SIG-M5 (cell line): ENCODE data around the gene PROS1.

Source experiments
- DNase-seq: peaks from one replicate; lab custom pipeline; 2025; lab: John Stamatoyannopoulos, UW

The PROS1 gene

GRCh38 chr3:93973131-93974126 is at the start of gene PROS1:
TSS of gene PROS1 (minus strand) at chr3:93973896. CDS start at chr3:93973749, 147 bp downstream.
- DNase-seq, result peak; percentile 18

GRCh38 chr3:94020293-94020692 is 46.6 kb upstream of the PROS1 start:
- DNase-seq, result no peak

GRCh38 chr3:94019659-94020058 is 46.0 kb upstream of the PROS1 start:
- no peak for DNase-seq

GRCh38 chr3:94015025-94015424 is 41.3 kb upstream of the PROS1 start:
- DNase-seq, result no peak

- DNase-seq, result no peak
These were observed 38.5 kb upstream of the PROS1 start for GRCh38 chr3:94012185-94012584.

GRCh38 chr3:94011233-94011711 is 37.6 kb upstream of the PROS1 start:
- no peak for DNase-seq

- no peak for DNase-seq
These were observed 35.9 kb upstream of the PROS1 start for GRCh38 chr3:94009608-94010007.

GRCh38 chr3:94008253-94008652 is 34.6 kb upstream of the PROS1 start:
- DNase-seq, result no peak

GRCh38 chr3:94004301-94004910 is 30.7 kb upstream of the PROS1 start:
- DNase-seq, result no peak

GRCh38 chr3:94001827-94002495 is 28.3 kb upstream of the PROS1 start:
- no peak for DNase-seq

- no peak for DNase-seq
These were observed 27.5 kb upstream of the PROS1 start for GRCh38 chr3:94001191-94001590.

GRCh38 chr3:93994056-93994455 is 20.4 kb upstream of the PROS1 start:
- no peak for DNase-seq

GRCh38 chr3:93992207-93992606 is 18.5 kb upstream of the PROS1 start:
- DNase-seq, result no peak

GRCh38 chr3:93991631-93992030 is 17.9 kb upstream of the PROS1 start:
- no peak for DNase-seq

- no peak for DNase-seq
These were observed 15.5 kb upstream of the PROS1 start for GRCh38 chr3:93989241-93989640.

GRCh38 chr3:93988764-93989163 is 15.1 kb upstream of the PROS1 start:
- no peak for DNase-seq

GRCh38 chr3:93988283-93988682 is 14.6 kb upstream of the PROS1 start:
- DNase-seq, result no peak

- no peak for DNase-seq
These were observed 10.9 kb upstream of the PROS1 start for GRCh38 chr3:93984618-93985017.

GRCh38 chr3:93983408-93983807 is 9.7 kb upstream of the PROS1 start:
- DNase-seq, result no peak

GRCh38 chr3:93981649-93982048 is 8.0 kb upstream of the PROS1 start:
- no peak for DNase-seq

- DNase-seq, result peak; percentile 88
These were observed 6.4 kb upstream of the PROS1 start, which contains the start of gene ARL13B for GRCh38 chr3:93979850-93980676. TSS of gene ARL13B (plus strand) at chr3:93980155. CDS start at chr3:93980424, 269 bp downstream.

GRCh38 chr3:93969997-93970396 is 3.7 kb downstream of the PROS1 start:
- no peak for DNase-seq
